Skeletal muscle tissue (tissue), 4 donors: ENCODE measurements around the gene CCDC180. TPM values are rescaled to one million over a fixed set of nuclear protein-coding genes. Genes with fewer than 3 reads are reported as not detected.

Source experiments
- H3K27ac ChIP-seq: one replicate; pipeline ENCODE4 v1.7.0; 2013; ENCODE audit warnings: mild to moderate bottlenecking, low read depth, low read length, inconsistent platforms
- H3K27me3 ChIP-seq, 3 donors: one replicate each; pipeline ENCODE4 v1.7.0; 2013; ENCODE audit warnings: low read length in 3 of 3; ENCODE audit not compliant: control insufficient read depth in 3 of 3, insufficient read depth in 3 of 3
- H3K36me3 ChIP-seq, 3 donors: one replicate each; pipeline ENCODE4 v1.7.0; 2013; ENCODE audit warnings: low read length in 3 of 3; ENCODE audit not compliant: control insufficient read depth in 3 of 3, insufficient read depth in 3 of 3
- H3K4me1 ChIP-seq, 3 donors: one replicate each; pipeline ENCODE4 v1.7.0; 2013; ENCODE audit warnings: low read length in 3 of 3, mild to moderate bottlenecking in 3 of 3; ENCODE audit not compliant: control insufficient read depth in 3 of 3, insufficient read depth in 3 of 3
- H3K4me3 ChIP-seq, 3 donors: one replicate each; pipeline ENCODE4 v1.7.0; 2013; ENCODE audit warnings: low read length in 3 of 3
- H3K9ac ChIP-seq, 3 donors: one replicate each; pipeline ENCODE4 v1.7.0; 2013; ENCODE audit warnings: low read length in 3 of 3, mild to moderate bottlenecking in 3 of 3, moderate library complexity in 2 of 3, low read depth in 1 of 3
- H3K9me3 ChIP-seq, 3 donors: one replicate each; pipeline ENCODE4 v1.7.0; 2013; ENCODE audit warnings: low read length in 3 of 3; ENCODE audit not compliant: control insufficient read depth in 3 of 3
- total RNA-seq: library from RNA; depleted of rRNA; stranded (reverse); fragments of >200 nt; gene quantifications from one replicate; pipeline ENCODE4 v1.2.3, GENCODE V29; 2014
- donor health status: Osteomylitis.

CCDC180 gene
- total RNA-seq, 1 donor from 2014 or later, result 7.3 TPM

GRCh38 chr9:97310023-97310422 lies 2.6 kb downstream of the CCDC180 start:
- no peaks in the 10 kb centered on the region for H3K9me3 ChIP-seq
- no peak overlapping the region for H3K27ac ChIP-seq
- H3K9ac ChIP-seq, result no peak overlapping the region
- H3K4me3 ChIP-seq, result no peak overlapping the region
- H3K27me3 ChIP-seq, result no peaks in the 10 kb centered on the region
- peaks cover 29 to 35% (median 35%) of the 10 kb centered on the region in 3 donors for H3K36me3 ChIP-seq
- H3K4me1 ChIP-seq, result peaks cover 5 to 13% (median 7%) of the 10 kb centered on the region in 3 donors

GRCh38 chr9:97310896-97311295 lies 3.4 kb downstream of the CCDC180 start:
- Histone ChIP-seq H3K9me3 (no peaks in the 10 kb centered on the region), H3K27me3 (no peaks in the 10 kb centered on the region), H3K36me3 (peaks cover 34 to 44% (median 44%) of the 10 kb centered on the region in 3 donors), H3K9ac (no peak overlapping the region), H3K27ac (no peak overlapping the region), H3K4me3 (no peak overlapping the region), H3K4me1 (peaks cover 5 to 13% (median 7%) of the 10 kb centered on the region in 3 donors)

GRCh38 chr9:97311798-97312500 lies 4.5 kb downstream of the CCDC180 start:
- Histone ChIP-seq H3K36me3 (peaks cover 34 to 52% (median 51%) of the 10 kb centered on the region in 3 donors), H3K4me1 (peaks cover 5 to 9% (median 7%) of the 10 kb centered on the region in 3 donors), H3K27ac (no peak overlapping the region), H3K9me3 (no peaks in the 10 kb centered on the region), H3K27me3 (no peaks in the 10 kb centered on the region), H3K9ac (no peak overlapping the region), H3K4me3 (no peak overlapping the region)

- Histone ChIP-seq H3K4me1 (peaks cover under 1 to 4% (median 3%) of the 10 kb centered on the region in 3 donors), H3K4me3 (no peak overlapping the region), H3K27ac (no peak overlapping the region), H3K9ac (no peak overlapping the region), H3K9me3 (no peaks in the 10 kb centered on the region), H3K27me3 (no peaks in the 10 kb centered on the region), H3K36me3 (peaks cover 34 to 55% (median 52%) of the 10 kb centered on the region in 3 donors)
These were observed 5.1 kb downstream of the CCDC180 start for GRCh38 chr9:97312556-97312955.

- Histone ChIP-seq H3K36me3 (peaks cover 34 to 61% (median 52%) of the 10 kb centered on the region in 3 donors), H3K9me3 (no peaks in the 10 kb centered on the region), H3K4me3 (no peak overlapping the region), H3K4me1 (no peaks in the 10 kb centered on the region), H3K9ac (no peak overlapping the region), H3K27ac (no peak overlapping the region), H3K27me3 (no peaks in the 10 kb centered on the region)
These were observed 5.8 kb downstream of the CCDC180 start for GRCh38 chr9:97313243-97313642.

- Histone ChIP-seq H3K9me3 (no peaks in the 10 kb centered on the region), H3K36me3 (peaks cover 36 to 64% (median 52%) of the 10 kb centered on the region in 3 donors), H3K27me3 (no peaks in the 10 kb centered on the region), H3K4me1 (no peaks in the 10 kb centered on the region), H3K27ac (no peak overlapping the region), H3K9ac (no peak overlapping the region), H3K4me3 (no peak overlapping the region)
These were observed 6.3 kb downstream of the CCDC180 start for GRCh38 chr9:97313746-97314145.

- Histone ChIP-seq H3K27ac (no peak overlapping the region), H3K36me3 (peaks cover 33 to 61% (median 48%) of the 10 kb centered on the region in 3 donors), H3K4me1 (no peaks in the 10 kb centered on the region), H3K27me3 (no peaks in the 10 kb centered on the region), H3K9me3 (no peaks in the 10 kb centered on the region), H3K9ac (no peak overlapping the region), H3K4me3 (no peak overlapping the region)
These were observed 7.0 kb downstream of the CCDC180 start for GRCh38 chr9:97314503-97314902.

GRCh38 chr9:97315550-97315949 lies 8.1 kb downstream of the CCDC180 start:
- Histone ChIP-seq H3K36me3 (peaks cover 30 to 70% (median 52%) of the 10 kb centered on the region in 3 donors), H3K27me3 (no peaks in the 10 kb centered on the region), H3K4me3 (no peak overlapping the region), H3K9ac (no peak overlapping the region), H3K4me1 (no peaks in the 10 kb centered on the region), H3K9me3 (no peaks in the 10 kb centered on the region), H3K27ac (no peak overlapping the region)

GRCh38 chr9:97316904-97317303 lies 9.4 kb downstream of the CCDC180 start:
- no peaks in the 10 kb centered on the region for H3K27me3 ChIP-seq
- no peaks in the 10 kb centered on the region for H3K4me1 ChIP-seq
- H3K4me3 ChIP-seq, result no peak overlapping the region
- no peak overlapping the region for H3K9ac ChIP-seq
- H3K27ac ChIP-seq, result no peak overlapping the region
- no peaks in the 10 kb centered on the region for H3K9me3 ChIP-seq
- peaks cover 27 to 67% (median 47%) of the 10 kb centered on the region in 3 donors for H3K36me3 ChIP-seq

- Histone ChIP-seq H3K27ac (no peak overlapping the region), H3K4me3 (no peak overlapping the region), H3K9me3 (no peaks in the 10 kb centered on the region), H3K9ac (no peak overlapping the region), H3K27me3 (no peaks in the 10 kb centered on the region), H3K4me1 (no peaks in the 10 kb centered on the region), H3K36me3 (peaks cover 24 to 66% (median 46%) of the 10 kb centered on the region in 3 donors)
These were observed 11.0 kb downstream of the CCDC180 start for GRCh38 chr9:97318433-97318832.
